ENCODE data around the gene NOTUM. TPM values are rescaled to one million over a fixed set of nuclear protein-coding genes. Genes with fewer than 3 reads are reported as not detected.

The NOTUM gene
- total and polyA plus RNA-seq, 9 of the 15 experiments (the other 6 are each of a cell fraction or from before 2014, with no cell fraction given): 0.03 to 14.0 (median 4.1) TPM

- TF ChIP-seq, protein P1, sequence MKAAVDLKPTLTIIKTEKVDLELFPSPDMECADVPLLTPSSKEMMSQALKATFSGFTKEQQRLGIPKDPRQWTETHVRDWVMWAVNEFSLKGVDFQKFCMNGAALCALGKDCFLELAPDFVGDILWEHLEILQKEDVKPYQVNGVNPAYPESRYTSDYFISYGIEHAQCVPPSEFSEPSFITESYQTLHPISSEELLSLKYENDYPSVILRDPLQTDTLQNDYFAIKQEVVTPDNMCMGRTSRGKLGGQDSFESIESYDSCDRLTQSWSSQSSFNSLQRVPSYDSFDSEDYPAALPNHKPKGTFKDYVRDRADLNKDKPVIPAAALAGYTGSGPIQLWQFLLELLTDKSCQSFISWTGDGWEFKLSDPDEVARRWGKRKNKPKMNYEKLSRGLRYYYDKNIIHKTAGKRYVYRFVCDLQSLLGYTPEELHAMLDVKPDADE (conservative IDR thresholded peaks at IDR 0.05; ENCODE audit: control insufficient read depth, low read depth, low read length): peak; percentile 98
- TF ChIP-seq GTF2F1 (IDR thresholded peaks at IDR 0.05; ENCODE audit: low read depth, low read length) (0 out of 2 replicates have a peak, but pooled peaks have one; percentile 12), KLF1 (tag; IDR thresholded peaks at IDR 0.05) (peak; percentile 81), KLF13 (tag; IDR thresholded peaks at IDR 0.05; ENCODE audit: borderline replicate concordance, low read depth) (peak; percentile 95), FIP1L1 (IDR thresholded peaks at IDR 0.05; ENCODE audit: low read depth, low read length, poor library complexity, severe bottlenecking) (no peak), ZBED1 (IDR thresholded peaks at IDR 0.05) (no peak; the same call in 1 of the 2 replicates), ZNF280B (CRISPR knock-in tag; IDR thresholded peaks at IDR 0.05) (no peak), TBP (optimal IDR thresholded peaks at IDR 0.05; ENCODE audit: low read depth, low read length) (peak; percentile 95), KLF6 (CRISPR knock-in tag; IDR thresholded peaks at IDR 0.05; ENCODE audit: borderline replicate concordance) (no peak), MGA (IDR thresholded peaks at IDR 0.05) (peak; percentile 30; the same call in 1 of the 2 replicates)
- TF ChIP-seq, protein P2, sequence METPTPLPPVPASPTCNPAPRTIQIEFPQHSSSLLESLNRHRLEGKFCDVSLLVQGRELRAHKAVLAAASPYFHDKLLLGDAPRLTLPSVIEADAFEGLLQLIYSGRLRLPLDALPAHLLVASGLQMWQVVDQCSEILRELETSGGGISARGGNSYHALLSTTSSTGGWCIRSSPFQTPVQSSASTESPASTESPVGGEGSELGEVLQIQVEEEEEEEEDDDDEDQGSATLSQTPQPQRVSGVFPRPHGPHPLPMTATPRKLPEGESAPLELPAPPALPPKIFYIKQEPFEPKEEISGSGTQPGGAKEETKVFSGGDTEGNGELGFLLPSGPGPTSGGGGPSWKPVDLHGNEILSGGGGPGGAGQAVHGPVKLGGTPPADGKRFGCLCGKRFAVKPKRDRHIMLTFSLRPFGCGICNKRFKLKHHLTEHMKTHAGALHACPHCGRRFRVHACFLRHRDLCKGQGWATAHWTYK (CRISPR knock-in tag; IDR thresholded peaks at IDR 0.05): peak; percentile 12; the same call in 1 of the 2 replicates
Measured at GRCh38 chr17:81977211-81977808, 16.3 kb upstream of the NOTUM start, which contains the start of gene ASPSCR1 (continued).
